GM21390 (cell line): Measurements from ENCODE around the gene NPPB.
"Not testable (repeated sequence)": the region's sequence is repeated elsewhere in the genome, so short reads cannot be mapped to it uniquely, and the experiment has no call there.

Source experiments
- ATAC-seq: cut with Tn5 transposase; IDR thresholded peaks from one replicate; pipeline ENCODE4 v1.9.1; 2021; ENCODE audit not compliant: unreplicated experiment

Gene NPPB

DNA sequence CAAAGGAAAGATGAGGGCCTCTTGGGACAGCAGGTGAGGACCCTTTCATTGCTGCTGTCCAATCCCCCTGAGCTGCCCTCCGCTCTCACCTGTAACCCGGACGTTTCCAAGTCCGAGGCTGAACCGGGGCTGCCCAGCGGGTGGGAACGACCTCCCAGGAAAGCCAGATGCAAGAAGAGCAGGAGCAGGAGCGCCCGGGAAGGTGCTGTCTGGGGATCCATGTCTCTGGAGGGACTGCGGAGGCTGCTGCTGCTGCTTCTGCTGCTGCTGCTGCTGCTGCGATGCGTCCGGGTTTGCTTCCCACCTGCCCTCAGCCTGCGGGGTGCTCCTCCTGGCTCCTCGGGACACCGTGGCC is at the start of gene NPPB:
Gene NPPB, minus strand, starts transcription at position 333 of the 355 bp plus-strand sequence. Its CDS starts 112 bp downstream, at position 221.
- no peak for ATAC-seq

DNA sequence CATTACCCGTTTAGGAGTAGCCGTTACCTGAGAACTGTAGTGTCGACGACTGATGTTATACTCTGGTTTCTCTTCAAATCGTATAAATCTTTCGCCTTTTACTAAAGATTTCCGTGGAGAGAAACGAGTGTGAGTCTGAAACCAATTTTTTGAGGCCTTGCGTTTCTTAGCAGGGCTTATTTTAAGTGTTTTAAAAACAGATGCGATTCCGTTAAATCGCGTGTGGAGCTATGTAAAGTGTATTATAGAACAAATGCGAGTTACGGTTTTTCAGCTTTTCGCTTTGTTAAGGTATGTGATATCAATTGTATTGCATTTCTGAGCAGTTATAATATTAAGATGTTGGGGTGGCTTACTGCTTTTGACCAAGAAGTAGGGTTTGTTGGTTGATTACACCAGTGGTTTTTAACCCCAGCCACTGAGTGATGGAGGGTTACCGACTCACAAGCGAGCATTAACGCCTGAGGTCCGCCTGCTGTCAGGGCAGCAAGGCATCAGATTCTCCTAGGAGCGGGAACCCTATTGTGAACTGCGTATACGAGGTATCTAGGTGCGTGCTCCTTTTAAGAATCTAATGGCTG is 49.4 kb upstream of the NPPB start:
- peak; percentile 61 for ATAC-seq

DNA sequence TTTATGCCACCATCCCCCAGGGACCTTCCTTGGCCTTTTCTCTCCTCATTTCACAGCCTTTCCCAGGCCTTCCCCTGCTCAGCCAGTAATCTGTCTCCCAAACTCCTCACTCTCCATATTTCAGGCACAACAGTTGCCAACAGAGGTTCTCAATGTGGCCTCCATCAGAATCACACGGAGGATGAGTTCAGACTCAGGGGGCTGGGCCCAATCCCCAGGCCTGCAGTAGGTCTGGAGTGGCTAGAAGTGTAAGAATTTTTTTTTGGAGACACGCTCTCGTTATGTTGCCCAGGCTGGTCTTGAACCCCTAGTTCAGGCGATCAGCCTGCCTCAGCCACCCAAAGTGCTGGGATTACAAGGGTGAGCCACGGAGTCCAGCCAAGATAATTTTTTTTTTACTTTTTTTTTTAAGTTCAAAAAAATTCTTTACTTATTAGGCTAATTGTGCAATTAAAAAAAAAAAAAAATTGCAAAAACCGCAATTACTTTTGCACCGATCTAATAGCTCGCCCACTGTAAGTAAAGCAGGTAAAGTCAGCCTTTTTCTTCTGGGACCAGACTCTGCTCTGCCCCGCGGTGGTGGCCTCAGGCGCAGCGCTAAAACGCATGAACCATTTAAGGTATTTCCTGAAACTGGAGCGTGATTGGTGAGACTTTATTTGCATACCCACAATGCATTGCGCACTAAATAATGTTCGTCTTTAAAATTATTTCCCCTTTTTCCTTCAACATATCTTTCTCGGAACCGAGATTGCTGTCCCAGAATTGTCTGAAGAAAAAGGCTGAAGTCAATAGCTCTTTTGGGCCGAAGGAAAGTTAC is 48.7 kb upstream of the NPPB start:
- ATAC-seq = peak; percentile 38

DNA sequence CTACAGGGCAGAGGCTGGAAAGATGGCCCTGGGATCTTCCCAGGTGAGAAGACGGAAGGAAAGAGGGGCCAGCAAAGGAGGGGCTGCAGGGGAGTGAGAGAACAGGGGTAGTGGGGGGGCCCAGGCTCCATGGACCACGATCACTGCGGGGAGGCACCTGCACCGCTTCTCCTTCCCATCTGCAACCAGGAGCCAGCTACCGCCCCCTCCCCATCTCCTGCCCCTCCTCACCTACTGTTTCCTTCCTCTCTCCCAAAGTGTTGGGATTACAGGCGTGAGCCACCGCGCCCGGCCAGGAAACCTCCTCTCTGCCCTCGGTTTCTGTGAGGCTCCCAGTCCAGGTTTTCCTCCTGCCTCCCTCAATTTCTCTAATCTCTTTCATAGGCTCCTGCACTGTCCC is 48.1 kb upstream of the NPPB start:
- ATAC-seq = no peak

DNA sequence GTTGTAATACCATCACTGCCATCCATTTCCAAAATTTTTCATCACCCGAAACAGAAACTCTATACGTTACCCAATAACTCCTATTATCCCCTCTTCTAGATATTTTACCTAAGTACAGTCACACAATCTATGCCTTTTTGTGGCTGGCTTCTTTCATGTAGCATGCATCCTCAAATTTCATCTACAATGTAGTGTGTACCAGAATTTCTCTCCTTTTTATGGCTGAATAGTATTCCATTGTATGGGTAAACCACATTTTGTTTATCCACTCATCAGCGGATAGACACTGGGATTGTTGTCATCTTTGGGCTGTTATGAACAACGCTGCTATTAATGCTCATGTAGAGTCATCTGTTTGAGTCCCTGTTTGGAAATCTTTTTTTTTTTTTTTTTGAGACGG is 46.2 kb upstream of the NPPB start:
- ATAC-seq = no peak

DNA sequence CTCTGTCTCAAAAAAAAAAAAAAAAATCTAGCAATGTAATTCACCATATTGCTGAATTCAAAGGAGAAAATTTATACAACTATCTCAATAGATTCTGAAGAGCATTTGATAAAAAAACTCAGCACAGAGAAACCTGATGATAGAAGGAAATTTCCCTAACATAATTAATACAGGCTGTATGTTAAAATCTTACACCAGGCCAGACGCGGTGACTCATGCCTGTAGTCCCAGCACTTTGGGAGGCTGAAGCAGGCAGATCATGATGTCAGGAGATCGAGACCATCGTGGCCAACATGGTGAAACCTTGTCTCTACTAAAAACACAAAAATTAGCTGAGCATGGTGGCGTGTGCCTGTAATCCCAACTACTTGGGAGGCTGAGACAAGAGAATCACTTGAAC is 45.4 kb upstream of the NPPB start:
- ATAC-seq = not testable (repeated sequence)

DNA sequence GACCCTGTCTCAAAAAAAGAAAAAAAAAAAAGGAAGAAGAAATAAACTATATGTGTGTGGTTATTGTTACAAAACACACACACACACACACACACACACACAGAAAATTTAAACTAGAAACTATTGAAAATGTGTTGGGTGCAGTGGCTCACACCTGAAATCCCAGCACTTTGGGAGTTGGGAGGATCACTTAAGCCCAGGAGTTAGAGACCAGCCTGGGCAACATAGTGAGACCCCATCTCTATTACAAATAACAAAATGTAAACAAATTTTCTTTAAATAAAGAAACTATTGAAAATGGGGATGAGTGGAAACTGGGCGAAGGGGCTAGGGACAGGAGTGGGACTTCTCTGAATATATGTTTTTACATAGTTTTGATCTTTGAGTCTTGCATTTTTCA is 44.5 kb upstream of the NPPB start:
- ATAC-seq = no peak

DNA sequence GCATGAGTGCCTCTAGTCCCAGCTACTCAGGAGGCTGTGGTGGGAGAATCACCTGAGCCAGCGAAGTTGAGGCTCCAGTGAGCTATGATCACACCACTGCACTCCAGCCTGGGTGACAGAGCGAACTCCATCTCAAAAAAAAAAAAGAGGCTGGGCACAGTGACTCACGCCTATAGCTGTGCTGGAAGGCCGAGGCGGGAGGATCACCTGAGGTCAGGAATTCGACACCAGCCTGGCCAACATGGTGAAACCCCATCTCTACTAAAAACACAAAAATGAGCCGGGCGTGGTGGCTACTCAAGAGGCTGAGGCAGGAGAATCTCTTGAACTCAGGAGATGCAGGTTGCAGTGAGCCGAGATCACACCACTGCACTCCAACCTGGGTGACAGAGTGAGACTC is 42.7 kb upstream of the NPPB start:
- not testable (repeated sequence) for ATAC-seq

DNA sequence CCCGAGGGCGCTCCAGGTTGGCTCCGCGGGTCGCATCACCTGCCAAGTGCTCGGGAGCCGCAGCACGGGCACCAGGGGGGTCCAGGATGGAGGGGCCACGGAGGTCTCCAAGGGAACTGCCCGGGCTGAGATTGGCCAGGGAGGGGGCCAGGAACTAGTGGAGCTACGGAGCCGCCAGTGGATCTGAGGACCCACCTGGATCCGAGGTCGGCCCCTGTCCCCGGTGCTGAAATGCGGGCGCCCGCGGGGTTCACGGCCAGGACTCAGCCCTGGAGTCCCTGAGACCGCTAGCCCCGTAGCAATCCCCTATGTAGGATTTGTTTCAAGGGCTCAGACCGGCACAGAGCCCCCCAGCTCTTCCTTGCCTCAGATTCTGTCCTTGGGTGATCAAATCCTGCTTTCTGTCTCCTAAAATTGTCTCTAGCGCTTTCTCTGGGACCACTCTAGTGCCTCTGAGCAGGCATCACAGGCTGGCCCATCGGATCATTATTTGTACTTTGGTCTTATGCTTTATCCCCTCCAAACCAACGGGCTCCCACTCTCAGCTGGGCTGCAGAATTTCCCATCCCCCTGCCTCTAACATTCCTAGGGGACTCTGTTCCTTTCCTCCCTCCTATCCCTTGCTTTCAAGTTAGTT is 40.2 kb upstream of the NPPB start:
- ATAC-seq = no peak

DNA sequence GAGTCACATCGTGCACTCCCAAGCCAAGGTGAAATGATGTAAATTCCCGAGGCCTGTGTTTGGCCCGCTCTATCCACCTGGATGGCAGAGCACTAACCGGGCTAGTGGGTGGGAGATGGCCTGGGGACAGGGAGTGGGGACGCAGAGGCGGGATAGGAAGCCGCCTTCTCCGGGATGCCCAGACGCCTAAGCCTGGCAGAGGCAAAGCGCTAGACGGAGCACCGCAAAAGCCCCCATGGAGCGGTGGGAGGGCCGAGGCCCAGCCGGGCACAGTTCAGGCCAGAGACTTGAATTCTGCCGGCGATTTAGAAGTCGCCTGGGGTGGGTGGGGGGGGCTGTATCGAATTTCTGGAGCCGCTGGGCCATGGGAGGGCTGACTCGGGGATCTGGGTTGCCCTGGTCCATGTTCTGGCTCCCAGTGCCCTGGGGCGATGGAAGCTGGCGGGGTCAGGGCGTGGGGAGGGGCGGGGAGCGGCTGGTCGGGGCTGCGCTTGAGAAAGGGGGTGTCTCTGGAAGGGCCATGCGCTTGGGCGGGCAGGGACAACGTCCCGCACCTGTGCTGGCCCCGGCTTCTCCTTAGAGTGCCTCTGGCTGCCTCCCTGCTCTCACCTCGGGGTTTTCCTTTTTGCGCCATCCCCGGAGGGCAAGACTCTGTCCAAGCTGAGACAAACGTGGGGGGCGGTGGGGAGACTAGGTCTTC is 39.5 kb upstream of the NPPB start:
- no peak for ATAC-seq

DNA sequence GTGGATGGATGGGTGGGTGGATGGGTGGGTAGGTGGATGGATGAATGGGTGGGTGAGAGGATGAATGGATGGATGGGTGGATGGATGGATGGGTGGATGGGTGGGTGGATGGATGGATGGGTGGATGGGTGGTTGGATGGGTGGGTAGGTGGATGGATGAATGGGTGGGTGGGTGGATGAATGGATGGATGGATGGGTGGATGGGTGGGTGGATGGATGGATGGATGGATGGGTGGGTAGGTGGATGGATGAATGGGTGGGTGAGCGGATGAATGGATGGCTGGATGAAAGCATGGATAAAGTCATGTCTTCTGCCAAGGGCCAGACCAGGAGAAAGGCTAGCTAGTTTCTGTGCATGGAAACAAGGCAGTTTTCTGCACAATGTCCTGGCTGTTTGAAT is 35.8 kb upstream of the NPPB start:
- ATAC-seq = not testable (repeated sequence)

DNA sequence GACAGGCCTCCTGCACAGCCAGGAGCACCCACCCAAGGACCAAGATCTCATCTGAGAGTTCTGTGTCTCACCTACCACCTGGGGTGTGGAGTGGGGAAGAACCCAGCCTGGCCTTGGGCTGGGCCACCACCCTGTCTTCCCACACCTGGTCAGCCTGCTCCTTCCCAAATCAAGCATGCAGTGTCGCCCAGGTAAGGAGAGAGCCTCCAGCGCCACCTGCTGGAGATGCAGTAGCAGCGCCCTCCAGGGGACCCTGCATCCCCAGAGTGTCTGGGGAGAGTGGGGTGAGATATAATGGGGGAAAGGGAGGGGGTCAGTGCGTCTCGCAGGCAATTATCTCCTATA is 35.1 kb upstream of the NPPB start:
- peak; percentile 51 for ATAC-seq

DNA sequence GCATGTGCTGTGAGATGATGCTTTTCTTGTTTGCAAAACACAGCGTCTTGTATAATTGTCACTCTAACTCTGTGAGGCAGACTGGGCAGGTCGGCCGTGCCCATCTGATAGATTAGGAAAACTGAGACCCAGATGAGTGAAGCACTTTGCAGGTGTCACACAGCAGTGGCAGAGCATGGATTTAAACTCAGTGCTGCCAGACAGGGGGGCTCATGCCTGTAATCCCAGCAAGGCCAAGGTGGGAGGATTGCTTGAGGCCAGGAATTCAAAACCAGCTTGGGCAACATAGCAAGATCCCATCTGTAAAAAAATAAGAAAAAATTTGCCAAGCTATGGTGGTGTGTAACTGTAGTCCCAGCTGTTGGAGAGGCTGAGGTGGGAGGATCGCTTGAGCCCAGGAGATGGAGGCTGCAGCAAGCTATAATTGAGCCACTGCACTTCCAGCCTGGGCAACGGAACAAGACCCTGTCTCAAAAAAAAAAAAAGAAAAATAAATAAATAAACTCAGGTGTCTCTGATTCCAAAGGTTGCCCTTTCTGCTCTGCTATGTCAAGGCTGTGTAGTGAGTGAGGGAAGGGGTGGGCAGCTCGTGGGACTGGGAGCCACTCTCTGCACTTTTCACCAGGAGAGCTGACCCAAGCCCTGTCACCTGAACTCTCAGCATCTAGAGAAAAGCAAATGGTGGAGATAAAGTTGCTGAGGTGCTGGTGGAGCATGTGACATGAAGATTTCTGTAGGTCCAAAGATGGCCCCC is 32.9 kb upstream of the NPPB start:
- no peak for ATAC-seq

DNA sequence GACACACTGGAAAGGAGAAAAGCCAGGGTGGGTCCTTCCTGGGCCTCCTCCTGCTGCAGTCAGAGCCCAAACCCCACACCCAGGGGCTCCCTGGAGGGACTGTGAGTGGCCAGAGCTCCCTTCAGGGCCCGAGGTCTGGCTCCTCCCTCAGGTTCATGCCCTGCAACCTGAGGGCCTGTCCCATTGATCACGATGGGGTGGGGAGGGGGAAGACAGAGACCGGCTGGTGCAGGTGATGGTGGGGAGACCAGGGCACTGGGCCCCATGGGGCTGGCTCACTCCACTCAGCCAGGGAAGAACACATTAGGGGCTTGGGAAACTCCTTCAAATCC is 30.1 kb upstream of the NPPB start:
- no peak for ATAC-seq

DNA sequence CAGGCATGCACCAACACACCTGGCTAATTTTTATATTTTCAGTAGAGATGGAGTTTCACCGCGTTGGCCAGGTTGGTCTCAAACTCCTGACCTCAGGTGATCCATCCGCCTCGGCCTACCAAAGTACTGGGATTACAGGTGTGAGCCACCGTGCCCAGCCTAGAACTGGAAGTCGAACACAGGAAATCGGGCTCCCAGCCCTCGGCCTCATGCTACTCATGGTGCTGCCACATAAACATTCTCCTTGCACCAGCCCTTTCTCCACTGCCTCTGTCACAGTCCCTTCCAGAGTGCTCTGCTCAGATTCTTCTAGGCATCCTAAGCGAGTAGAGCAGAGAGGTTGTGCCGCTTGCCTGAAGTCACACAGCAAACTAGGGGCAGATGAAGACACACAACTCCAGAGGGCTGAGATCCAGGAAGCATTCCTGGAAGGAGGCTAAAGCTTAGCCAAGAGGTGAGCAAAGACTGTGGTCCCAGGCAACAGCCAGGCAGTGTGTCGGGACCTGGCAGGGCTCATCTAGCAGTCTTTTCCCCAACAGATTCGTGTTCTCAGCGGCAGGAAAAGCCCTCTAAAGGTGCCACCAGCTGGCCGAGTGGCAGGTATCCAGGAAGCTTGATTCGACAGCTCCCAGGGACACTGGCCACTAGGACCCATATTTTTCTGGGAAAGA is 29.6 kb upstream of the NPPB start:
- ATAC-seq = no peak

DNA sequence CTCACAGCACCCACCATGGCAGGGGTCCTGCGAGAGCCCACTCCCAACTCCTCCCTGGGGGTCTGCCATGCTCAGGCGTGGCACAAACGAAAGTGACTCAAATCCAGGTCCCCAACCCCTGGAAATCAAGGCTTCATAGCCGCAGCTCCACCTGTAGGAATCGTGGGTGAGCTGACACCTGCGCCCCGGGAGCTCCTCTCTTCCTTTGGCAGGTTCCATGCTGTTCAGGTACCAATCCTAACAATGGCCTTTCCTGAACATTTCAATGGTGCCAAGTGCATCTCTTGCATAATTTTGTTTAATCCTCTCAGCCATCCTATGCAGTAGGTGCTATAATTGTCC is 28.9 kb upstream of the NPPB start:
- ATAC-seq = no peak

DNA sequence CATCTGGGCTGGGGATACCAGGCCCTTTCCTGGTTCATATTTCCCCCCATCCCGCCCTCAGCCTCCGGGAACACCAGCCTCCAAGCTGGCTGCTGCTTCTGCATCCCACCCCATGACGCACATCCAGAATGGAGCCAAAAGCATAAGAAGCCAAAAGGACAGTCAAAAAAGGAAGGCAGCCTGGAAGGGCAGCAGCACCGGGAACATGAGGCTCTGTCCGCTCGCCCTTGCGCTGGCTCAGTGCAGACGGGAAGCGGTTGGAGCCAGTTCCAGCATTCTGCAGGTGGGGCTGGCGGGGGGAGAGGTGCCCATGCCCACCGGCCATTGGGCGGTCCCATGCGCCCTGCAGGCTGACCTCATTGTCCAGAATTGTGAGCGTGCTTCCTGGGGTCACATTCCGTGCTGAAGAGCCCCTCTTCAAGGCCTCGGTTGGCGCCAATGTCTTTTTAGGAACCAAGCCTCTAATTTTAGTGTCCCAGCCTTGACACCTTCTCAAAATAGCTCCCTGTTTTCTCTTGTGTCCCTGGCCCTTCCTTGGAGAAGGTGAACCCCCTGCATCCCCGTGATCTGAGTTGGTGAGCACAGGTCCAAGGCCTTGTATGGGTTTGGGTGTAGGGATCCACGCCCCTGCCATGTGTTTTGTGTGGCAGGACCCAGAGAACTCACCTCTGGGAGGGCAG is 28.4 kb upstream of the NPPB start:
- no peak for ATAC-seq

DNA sequence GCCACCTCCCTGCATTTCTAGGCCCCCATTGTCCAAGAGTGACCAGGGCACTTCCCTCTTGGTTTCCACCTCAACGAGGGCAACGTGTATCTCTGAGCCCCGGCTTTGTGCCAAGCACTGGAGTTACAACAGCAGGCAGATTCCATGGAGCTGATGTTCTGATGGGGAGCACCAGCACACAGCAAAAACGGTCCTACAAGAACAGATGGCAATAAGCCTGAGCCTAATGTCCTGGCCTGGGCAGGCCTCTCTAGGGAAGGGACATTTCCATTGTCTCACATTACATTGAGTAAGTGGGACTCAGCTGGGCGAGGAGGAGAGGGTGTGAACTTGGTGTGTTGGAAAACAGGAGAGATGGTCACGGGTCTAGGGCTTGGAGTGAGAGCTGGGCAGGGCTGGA is 27.2 kb upstream of the NPPB start:
- no peak for ATAC-seq

DNA sequence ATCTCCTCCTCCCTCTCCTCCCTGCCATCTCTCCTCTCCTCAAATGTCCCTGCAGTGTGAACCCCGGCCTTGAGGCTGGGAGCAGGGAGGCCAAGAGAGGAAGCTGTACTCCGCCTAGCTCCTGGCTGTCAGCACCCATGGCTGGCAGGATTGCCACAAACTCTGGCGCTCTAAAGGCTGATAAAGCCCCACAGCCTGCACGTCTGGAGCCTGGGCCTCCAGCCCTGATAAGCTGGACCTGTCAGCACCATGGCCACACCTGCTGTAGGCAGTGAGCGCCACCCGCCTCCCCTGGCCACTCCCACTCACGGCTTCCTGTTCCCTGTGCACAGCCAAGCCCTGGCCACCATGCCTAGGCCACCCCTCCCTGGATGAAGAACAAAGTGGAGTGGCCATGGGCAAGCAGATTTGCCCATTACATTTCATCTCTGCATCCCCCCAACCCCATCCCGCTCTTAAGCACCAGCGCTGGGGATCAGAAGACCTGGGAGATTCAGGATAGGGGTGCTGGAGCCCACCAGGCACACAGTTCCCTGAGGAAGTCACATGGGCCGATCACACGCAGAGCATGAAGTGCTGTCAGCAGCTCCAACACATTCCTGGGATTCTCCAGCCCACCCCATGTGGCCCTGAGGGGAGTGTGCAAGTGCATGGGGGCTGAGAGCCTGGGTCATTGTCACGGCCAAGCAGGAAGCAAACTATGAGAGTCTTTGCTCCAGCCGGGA is 24.2 kb upstream of the NPPB start:
- ATAC-seq = no peak
